ENCODE data around the gene CASP8.

Gene CASP8

DNA sequence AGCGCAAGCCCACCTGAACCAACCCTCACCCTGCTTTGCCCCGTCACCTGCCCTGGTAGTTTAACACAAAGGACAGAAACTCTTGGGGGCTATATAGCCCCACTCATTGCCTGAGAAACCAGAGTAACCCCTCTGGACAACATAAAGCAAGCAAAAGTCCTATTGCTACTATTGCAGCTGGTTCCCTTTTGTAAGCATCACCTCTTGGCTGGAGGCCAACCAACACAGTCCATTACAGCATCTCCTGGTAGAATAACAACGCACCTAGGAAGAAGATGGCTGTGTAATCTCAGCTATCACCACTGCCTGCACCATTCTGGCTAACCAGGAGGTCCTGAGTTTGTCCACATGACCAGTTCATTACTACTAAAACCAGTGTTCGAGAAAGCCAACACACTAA lies 60.4 kb downstream of the CASP8 start:
- Mint-ChIP-seq H3K9me3 (peaks cover 25% of the 10 kb centered on the region), H3K4me1 (ENCODE audit: low read depth) (no peaks in the 10 kb centered on the region), H3K36me3 (ENCODE audit: low read depth) (peaks cover 48% of the 10 kb centered on the region), H3K4me3 (no peak overlapping the region), H3K27ac (no peak overlapping the region), H3K27me3 (no peaks in the 10 kb centered on the region)

DNA sequence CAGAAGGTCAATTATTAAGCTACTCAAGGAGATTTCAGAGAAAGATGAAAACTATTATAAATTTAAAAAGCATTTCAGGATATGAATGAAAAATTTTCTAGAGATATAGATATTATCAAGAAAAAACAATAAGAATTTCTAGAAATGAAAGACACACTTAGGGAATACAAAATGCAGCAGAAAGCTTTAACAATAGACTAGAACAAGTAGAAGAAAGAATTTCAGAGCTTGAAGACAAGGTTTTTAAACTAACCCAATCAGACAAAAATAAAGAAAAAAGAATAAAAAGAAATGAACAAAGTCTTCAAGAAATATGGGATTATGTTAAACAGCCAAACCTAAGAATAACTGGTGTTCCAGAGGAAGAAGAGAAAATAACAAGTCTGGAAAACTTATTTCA lies 62.4 kb downstream of the CASP8 start:
- peaks cover 2% of the 10 kb centered on the region for H3K4me1 Mint-ChIP-seq (ENCODE audit: low read depth)

DNA sequence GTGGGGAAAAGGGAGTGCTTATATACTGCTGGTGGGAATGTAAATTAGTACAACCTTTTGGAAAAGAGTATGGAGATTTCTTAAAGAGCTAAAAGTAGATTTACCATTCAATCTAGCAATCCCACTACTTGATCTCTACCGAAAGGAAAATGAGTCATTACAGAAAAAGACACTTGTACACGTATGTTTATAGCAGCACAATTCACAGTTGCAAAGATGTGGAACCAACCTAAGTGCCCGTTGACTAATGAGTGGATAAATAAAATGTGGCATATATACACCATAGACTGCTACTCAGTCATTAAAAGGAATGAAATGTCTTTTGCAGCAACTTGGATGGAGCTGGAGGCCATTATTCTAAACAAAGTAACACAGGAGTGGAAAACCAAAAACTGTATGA lies 67.3 kb downstream of the CASP8 start:
- no peak overlapping the region for H3K4me3 Mint-ChIP-seq
- H3K36me3 Mint-ChIP-seq (ENCODE audit: low read depth), result peaks cover 25% of the 10 kb centered on the region
- H3K27ac Mint-ChIP-seq, result no peak overlapping the region
- H3K9me3 Mint-ChIP-seq, result peaks cover 14% of the 10 kb centered on the region
- no peaks in the 10 kb centered on the region for H3K27me3 Mint-ChIP-seq
- H3K4me1 Mint-ChIP-seq (ENCODE audit: low read depth), result peaks cover 4% of the 10 kb centered on the region

More for the DNA sequence above, 62.4 kb downstream of the CASP8 start:
- peaks cover 29% of the 10 kb centered on the region for H3K9me3 Mint-ChIP-seq
- H3K36me3 Mint-ChIP-seq (ENCODE audit: low read depth), result peaks cover 47% of the 10 kb centered on the region
- H3K27me3 Mint-ChIP-seq, result no peaks in the 10 kb centered on the region
- H3K27ac Mint-ChIP-seq, result no peak overlapping the region
- H3K4me3 Mint-ChIP-seq, result no peak overlapping the region

DNA sequence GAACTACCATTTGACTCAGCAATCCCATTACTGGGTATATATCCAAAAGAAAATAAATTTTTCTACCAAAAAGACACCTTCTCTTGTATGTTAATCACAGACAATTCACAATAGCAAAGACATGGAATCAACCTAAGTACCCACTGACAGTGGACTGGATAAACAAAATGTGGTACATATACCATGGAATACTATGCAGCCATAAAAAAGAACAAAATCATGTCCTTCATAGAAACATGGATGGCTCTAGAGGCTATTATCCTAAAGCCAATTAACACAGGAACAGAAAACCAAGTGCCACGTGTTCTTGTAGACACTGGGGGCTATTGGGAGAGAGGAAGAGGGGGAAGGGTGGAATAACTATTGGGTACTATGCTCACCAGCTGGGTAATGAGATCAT lies 69.1 kb downstream of the CASP8 start:
- Mint-ChIP-seq H3K27ac (no peak overlapping the region), H3K4me1 (ENCODE audit: low read depth) (peaks cover 4% of the 10 kb centered on the region), H3K9me3 (peaks cover 4% of the 10 kb centered on the region), H3K36me3 (ENCODE audit: low read depth) (peaks cover 12% of the 10 kb centered on the region), H3K4me3 (no peak overlapping the region), H3K27me3 (no peaks in the 10 kb centered on the region)
